Kidney (tissue), 14 donors: ENCODE results near the gene CALN1. TPM values are rescaled to one million over a fixed set of nuclear protein-coding genes. Genes with fewer than 3 reads are reported as not detected.

Experiments used
- DNase-seq, 5 donors: peaks; one replicate each; pipeline ENCODE4 v3.0.0-alpha.2; 2013 to 2020
- FAIRE-seq: peaks from 2 replicates; lab custom pipeline; 2012; peaks lifted over from hg19 to GRCh38; lab: Jason Lieb, UNC
- H3K27ac ChIP-seq, 2 donors: one replicate each; pipeline ENCODE4 v1.7.0; 2013; ENCODE audit warnings: low read depth in 2 of 2, low read length in 2 of 2, inconsistent platforms in 1 of 2
- H3K27me3 ChIP-seq: one replicate; pipeline ENCODE4 v1.7.1; 2013; ENCODE audit warnings: low read length, inconsistent platforms; ENCODE audit not compliant: control insufficient read depth, insufficient read depth
- H3K36me3 ChIP-seq, 3 donors: one replicate each; pipeline versions ENCODE4 v1.7.0 to v1.7.1; 2013; ENCODE audit warnings: low read length in 3 of 3, control low read depth in 1 of 3, inconsistent platforms in 1 of 3; ENCODE audit not compliant: insufficient read depth in 3 of 3, control insufficient read depth in 2 of 3
- H3K4me1 ChIP-seq, 3 donors: one replicate each; pipeline versions ENCODE4 v1.7.0 to v1.7.1; 2013; ENCODE audit warnings: low read length in 3 of 3, inconsistent platforms in 1 of 3, low read depth in 1 of 3; ENCODE audit not compliant: control insufficient read depth in 2 of 3, insufficient read depth in 2 of 3
- H3K4me3 ChIP-seq, 3 donors: one replicate each; pipeline versions ENCODE4 v1.7.0 to v1.8.1; 2013; ENCODE audit warnings: low read length in 3 of 3, control low read depth in 1 of 3, inconsistent platforms in 1 of 3
- H3K9ac ChIP-seq, 3 donors: one replicate each; pipeline versions ENCODE4 v1.7.0 to v1.7.1; 2013; ENCODE audit warnings: low read length in 3 of 3, control low read depth in 1 of 3, inconsistent platforms in 1 of 3
- H3K9me3 ChIP-seq, 3 donors: one replicate each; pipeline versions ENCODE4 v1.7.0 to v1.7.1; 2013; ENCODE audit warnings: low read length in 3 of 3, control low read depth in 1 of 3, inconsistent platforms in 1 of 3; ENCODE audit not compliant: control insufficient read depth in 2 of 3, insufficient read depth in 1 of 3
- CTCF ChIP-seq: IDR thresholded peaks from 3 replicates; pipeline ENCODE4 v1.5.1; 2012; ENCODE audit warnings: mild to moderate bottlenecking, moderate library complexity, borderline replicate concordance; ENCODE audit not compliant: insufficient read depth; ENCODE audit errors: extremely low read depth
- intact Hi-C: fragments of 100-400 bp; cut with DNase I; formaldehyde crosslinking; loops from one replicate; pipeline ENCODE4 v1.11.1; 2022
- polyA plus RNA-seq: library from polyadenylated mRNA; stranded (reverse); fragments of 350-450 nt; fragmentation: Illumina TruSeq; extraction: RNeasy Lipid Tissue Mini Kit (QIAGEN cat#74804); gene quantifications from one replicate; pipeline ENCODE4 v1.2.3, GENCODE V29; 2014; ENCODE audit warnings: low read depth, low replicate concordance; ENCODE audit not compliant: insufficient read depth
- total RNA-seq: library from RNA; stranded (reverse); fragmentation: NEBNext Ultra II Directional; extraction: Animal tissue kit (Norgen Biotek cat#: 25700); gene quantifications from one replicate; pipeline ENCODE4 v1.2.1, GENCODE V29; 2021
- donor health status: control.
- donor health status: control.
- donor health status: control.
- donor health status: control.
- donor health status: control.
- donor health status: DM: yes; HTN: yes; CAD: no.
- donor health status: Normal renal cell carcinoma (clear cell type).

Gene CALN1
- total and polyA plus RNA-seq, 2 donors from 2014 or later, result not detected

GRCh38 chr7:72334066-72334465, 78.1 kb downstream of the CALN1 start:
- no peaks in the 10 kb centered on the region for H3K36me3 ChIP-seq
- H3K4me3 ChIP-seq, result no peak overlapping the region
- intact Hi-C loops, result no loop called here
- FAIRE-seq (no peak), DNase-seq (no peak)
- H3K9ac ChIP-seq, result no peak overlapping the region
- no peaks in the 10 kb centered on the region for H3K4me1 ChIP-seq
- peaks cover 0 to 9% (median 0%) of the 10 kb centered on the region in 3 donors for H3K9me3 ChIP-seq
- TF ChIP-seq CTCF, result no peak
- H3K27me3 ChIP-seq, result peaks cover 9% of the 10 kb centered on the region
- H3K27ac ChIP-seq, result no peak overlapping the region

DNA sequence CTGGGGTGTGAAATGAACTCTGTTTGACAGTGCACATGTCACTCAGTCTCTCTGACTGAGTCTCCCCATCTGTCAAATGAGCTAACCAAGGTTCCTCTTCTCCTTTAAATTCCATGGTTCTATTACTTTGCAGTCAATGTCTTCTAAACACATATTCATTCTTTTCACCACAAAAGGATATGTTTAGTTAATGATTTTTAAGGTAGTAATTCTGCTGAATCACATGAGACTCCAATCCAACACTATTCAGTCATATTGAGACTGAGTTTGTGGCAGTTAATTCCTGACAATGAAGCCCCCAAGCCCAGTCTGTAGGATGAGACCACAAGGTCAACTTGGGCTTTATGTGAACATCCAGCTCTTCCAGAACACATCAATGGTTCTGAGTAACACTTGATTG, 85.3 kb downstream of the CALN1 start:
- FAIRE-seq (no peak), DNase-seq (no peak)
- no peaks in the 10 kb centered on the region for H3K27me3 ChIP-seq
- no peak for TF ChIP-seq CTCF
- no peak overlapping the region for H3K4me3 ChIP-seq
- no peaks in the 10 kb centered on the region for H3K4me1 ChIP-seq
- no peaks in the 10 kb centered on the region for H3K36me3 ChIP-seq
- no peak overlapping the region for H3K27ac ChIP-seq
- intact Hi-C loops, result no loop called here
- H3K9ac ChIP-seq, result no peak overlapping the region
- peaks cover 0 to 6% (median 0%) of the 10 kb centered on the region in 3 donors for H3K9me3 ChIP-seq

DNA sequence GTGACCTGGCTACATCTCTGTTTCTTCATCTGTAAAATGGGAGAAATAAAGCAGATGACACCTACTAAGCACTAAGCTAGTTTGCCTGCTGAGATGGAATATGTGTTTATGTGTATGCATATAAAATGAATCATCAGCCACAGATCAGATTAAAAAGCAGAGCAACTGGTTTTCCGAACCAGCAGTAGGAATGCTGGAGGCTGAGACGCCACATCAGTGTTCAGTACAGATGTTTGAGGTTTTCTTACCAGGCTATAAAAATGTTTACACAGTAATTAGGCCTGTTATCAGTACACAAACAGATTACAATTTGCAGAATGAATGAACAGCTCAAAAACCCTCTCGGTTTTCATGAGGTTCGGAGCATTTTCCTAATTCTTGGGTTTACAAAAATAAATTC, 85.8 kb downstream of the CALN1 start:
- Histone ChIP-seq H3K27me3 (no peaks in the 10 kb centered on the region), H3K36me3 (no peaks in the 10 kb centered on the region)
- no peak for DNase-seq

More for the DNA sequence above, 85.8 kb downstream of the CALN1 start:
- FAIRE-seq, result no peak
- Histone ChIP-seq H3K9ac (no peak overlapping the region), H3K9me3 (peaks cover 0 to 5% (median 0%) of the 10 kb centered on the region in 3 donors), H3K4me1 (no peaks in the 10 kb centered on the region), H3K27ac (no peak overlapping the region), H3K4me3 (no peak overlapping the region)
- TF ChIP-seq CTCF, result no peak
- intact Hi-C loops, result no loop called here
